NT2/D1 (cell line): ENCODE measurements around the gene IL17REL.

ENCODE experiments used
- SUZ12 ChIP-seq: IDR thresholded peaks from 2 replicates; pipeline ENCODE4 v1.6.1; 2011; ENCODE audit not compliant: insufficient read length, insufficient read depth; ENCODE audit errors: extremely low read depth
- YY1 ChIP-seq: IDR thresholded peaks from 2 replicates; pipeline ENCODE4 v1.6.1; 2011; ENCODE audit not compliant: insufficient read length, insufficient read depth
- ZNF274 ChIP-seq: IDR thresholded peaks from 2 replicates; pipeline ENCODE4 v1.6.1; 2011; ENCODE audit warnings: mild to moderate bottlenecking, low read depth, low read length

DNA sequence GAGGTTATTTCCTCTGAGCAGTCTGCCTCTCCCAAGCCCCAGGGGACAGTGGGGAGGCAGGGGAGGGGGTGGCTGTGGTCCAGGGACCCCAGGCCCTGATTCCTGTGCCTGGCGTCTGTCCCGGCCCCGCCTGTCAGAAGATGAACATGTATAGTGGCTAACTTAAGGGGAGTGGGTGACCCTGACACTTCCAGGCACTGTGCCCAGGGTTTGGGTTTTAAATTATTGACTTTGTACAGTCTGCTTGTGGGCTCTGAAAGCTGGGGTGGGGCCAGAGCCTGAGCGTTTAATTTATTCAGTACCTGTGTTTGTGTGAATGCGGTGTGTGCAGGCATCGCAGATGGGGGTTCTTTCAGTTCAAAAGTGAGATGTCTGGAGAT is 48.9 kb downstream of the IL17REL start:
- TF ChIP-seq SUZ12 (no peak), YY1 (no peak), ZNF274 (no peak)
